HG02759 (cell line): ENCODE data around the gene NES.
A peak's percentile ranks its signal among the peaks of the same experiment; 100 is the strongest.
"Not testable (repeated sequence)": the region's sequence is repeated elsewhere in the genome, so short reads cannot be mapped to it uniquely, and the experiment has no call there.

ENCODE experiments used
- ATAC-seq: cut with Tn5 transposase; IDR thresholded peaks from one replicate; pipeline ENCODE4 v1.9.1; 2021; ENCODE audit warnings: mild to moderate bottlenecking, moderate library complexity; ENCODE audit not compliant: unreplicated experiment

Gene NES

GRCh38 chr1:156648496-156648895, 28.7 kb downstream of the NES start:
- no peak for ATAC-seq

GRCh38 chr1:156647351-156647750, 29.9 kb downstream of the NES start:
- ATAC-seq: no peak

- no peak for ATAC-seq
These were observed 30.4 kb downstream of the NES start for GRCh38 chr1:156646738-156647211.

- no peak for ATAC-seq
These were observed 31.5 kb downstream of the NES start for GRCh38 chr1:156645666-156646065.

- no peak for ATAC-seq
These were observed 32.2 kb downstream of the NES start for GRCh38 chr1:156645056-156645455.

- no peak for ATAC-seq
These were observed 32.6 kb downstream of the NES start for GRCh38 chr1:156644640-156645039.

GRCh38 chr1:156644146-156644545, 33.1 kb downstream of the NES start:
- ATAC-seq: no peak

- ATAC-seq: peak; percentile 62
These were observed 33.5 kb downstream of the NES start for GRCh38 chr1:156643778-156644092.

GRCh38 chr1:156643049-156643777, 34.0 kb downstream of the NES start:
- ATAC-seq: no peak

GRCh38 chr1:156642265-156643048, 34.8 kb downstream of the NES start:
- no peak for ATAC-seq

- no peak for ATAC-seq
These were observed 35.4 kb downstream of the NES start, which contains the start of gene BCAN for GRCh38 chr1:156641761-156642264. Gene BCAN, plus strand, starts transcription at chr1:156642117. Its CDS starts 3,938 bp downstream, at chr1:156646055.

GRCh38 chr1:156640842-156641706, 36.1 kb downstream of the NES start:
- no peak for ATAC-seq

- ATAC-seq: no peak
These were observed 37.6 kb downstream of the NES start for GRCh38 chr1:156639601-156640101.

- no peak for ATAC-seq
These were observed 38.8 kb downstream of the NES start for GRCh38 chr1:156638189-156638985.

GRCh38 chr1:156632355-156632754, 44.9 kb downstream of the NES start:
- no peak for ATAC-seq

GRCh38 chr1:156631152-156631551, 46.1 kb downstream of the NES start:
- not testable (repeated sequence) for ATAC-seq

- ATAC-seq: no peak
These were observed 47.3 kb downstream of the NES start for GRCh38 chr1:156629823-156630449.

- no peak for ATAC-seq
These were observed 49.8 kb downstream of the NES start for GRCh38 chr1:156627313-156627880.

GRCh38 chr1:156626079-156626438, 51.1 kb downstream of the NES start:
- no peak for ATAC-seq
